DMS153 (cell line): ENCODE results near the gene PTPRR.
A peak's percentile ranks its signal among the peaks of the same experiment; 100 is the strongest.

Experiments used
- DNase-seq: peaks from one replicate; lab custom pipeline; 2025; lab: John Stamatoyannopoulos, UW

Gene PTPRR

DNA sequence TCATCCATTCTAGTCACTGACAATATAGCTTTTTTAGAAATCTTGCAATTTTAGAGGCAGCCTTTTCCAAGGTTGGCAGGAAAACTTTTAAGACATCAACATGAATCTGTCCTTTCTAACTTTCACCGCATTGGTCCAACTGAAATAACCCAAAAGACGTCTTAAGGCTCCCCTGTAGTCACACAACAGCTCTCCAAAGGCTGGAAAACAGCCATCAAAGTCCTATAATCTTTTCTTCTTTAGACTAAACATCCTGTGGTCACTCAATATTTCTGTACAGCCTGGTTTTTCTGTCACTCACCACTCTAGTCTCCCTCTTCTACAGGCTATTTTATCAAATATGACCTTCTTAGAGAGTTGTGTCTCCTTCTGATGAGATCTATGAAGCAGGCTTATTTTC is 278.8 kb downstream of the PTPRR start:
- DNase-seq: no peak

DNA sequence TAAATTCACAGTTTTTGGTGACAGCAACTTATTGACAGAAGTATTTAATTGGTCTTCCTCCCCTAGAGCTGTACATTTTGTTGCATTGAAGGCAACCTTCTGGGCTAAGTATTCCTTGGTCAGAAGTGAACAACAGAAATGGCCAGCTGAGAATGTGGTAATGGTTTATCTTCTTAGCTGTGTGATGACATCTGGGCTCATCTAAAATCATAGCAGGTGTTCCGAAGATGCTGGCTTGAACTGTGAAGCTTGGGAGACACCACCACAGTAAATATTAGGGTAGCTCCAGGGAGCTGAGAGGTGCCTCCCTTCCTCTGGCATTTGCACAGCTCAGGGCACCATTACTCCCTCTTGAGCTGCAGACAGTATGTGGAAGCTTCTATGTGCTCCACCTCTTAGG is 279.6 kb downstream of the PTPRR start:
- no peak for DNase-seq

DNA sequence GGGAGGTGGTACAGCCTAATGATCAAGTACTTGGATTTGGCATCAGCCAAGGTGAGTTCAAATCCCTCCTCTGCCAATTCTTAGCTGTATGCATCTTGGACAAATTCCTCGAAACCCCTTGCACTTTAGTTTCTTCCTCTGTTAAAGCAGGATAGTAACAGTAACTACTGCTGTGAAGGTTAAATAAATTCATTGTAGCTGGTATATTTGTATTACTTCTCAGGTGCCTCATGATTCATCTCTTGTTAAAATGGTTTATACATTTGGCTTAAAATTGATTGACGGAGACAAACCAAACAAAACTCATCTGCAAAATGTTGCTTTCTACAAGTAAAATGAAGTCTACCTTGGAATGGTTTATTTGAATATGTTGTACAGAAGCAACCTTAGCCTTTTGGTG is 281.0 kb downstream of the PTPRR start:
- no peak for DNase-seq

DNA sequence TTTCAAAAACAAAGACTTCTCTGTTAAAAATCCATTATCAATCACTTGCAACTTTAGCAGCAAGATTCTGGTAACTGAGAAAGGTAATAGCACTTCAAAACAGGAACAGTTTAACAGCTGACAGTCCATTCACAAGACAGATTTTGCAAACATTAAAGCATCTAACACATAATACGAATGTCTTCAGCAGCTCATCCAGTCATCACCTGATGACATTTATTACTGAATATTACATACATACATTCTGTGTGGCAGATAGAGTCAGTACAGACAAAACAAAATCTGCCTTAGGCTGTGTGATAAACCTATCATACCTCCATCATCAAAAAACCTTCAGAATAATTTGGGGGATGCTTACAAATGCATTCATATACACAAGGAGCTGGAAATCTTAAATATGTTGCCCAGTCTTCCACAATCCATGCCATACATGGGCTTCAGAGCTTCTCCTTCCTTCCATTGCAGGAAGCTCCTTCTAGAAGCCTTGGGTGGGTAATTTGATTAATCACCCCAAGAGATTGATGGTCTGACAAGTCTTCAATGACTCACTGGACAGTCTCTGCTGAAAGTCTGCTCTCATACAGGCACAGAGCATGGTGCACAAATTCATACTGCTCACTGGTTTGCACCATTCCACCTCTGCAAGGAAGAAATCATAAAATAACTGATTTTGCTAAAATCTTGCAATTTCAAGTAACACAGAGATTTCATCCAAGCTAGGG is 281.7 kb downstream of the PTPRR start:
- DNase-seq: no peak

DNA sequence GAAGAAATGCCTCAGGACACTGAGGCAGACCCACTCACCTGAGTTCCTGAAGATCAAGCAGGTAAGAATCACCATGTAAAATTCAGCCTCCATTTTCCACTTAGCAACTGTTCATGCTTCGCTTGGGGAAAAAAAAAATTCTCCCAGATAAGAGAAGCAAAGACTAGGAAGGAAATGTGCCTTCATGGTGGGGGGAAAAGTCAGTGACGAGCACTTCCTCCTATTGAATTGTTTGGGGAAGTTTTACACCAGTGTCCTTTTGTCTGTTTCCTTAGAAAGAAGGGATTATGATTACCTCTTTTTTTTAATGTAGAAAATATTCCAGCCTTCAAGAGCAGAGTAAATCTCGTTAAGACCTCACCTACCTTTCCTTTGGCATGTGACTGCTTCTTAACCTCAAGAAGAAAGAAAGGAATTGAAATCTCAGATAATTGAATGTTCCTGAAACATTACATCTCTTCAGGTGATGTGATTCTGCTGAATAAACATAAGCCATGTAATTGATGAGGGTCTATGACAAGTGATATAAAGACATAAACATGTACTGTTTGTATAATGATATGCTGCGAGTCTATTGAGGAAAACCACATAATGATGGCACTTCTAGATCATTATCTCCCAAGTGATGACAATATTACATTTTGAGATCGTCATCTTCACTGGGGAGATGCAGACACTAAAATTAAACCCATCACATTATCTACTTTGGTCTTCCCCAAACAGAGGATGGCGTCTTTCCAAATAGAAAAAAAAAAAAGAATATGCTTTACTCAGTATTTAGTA is 283.0 kb downstream of the PTPRR start, which contains the start of gene PTPRB:
TSS of gene PTPRB (minus strand) at position 127 of the 783 bp plus-strand sequence. CDS start at position 93, 34 bp downstream.
- DNase-seq: no peak

DNA sequence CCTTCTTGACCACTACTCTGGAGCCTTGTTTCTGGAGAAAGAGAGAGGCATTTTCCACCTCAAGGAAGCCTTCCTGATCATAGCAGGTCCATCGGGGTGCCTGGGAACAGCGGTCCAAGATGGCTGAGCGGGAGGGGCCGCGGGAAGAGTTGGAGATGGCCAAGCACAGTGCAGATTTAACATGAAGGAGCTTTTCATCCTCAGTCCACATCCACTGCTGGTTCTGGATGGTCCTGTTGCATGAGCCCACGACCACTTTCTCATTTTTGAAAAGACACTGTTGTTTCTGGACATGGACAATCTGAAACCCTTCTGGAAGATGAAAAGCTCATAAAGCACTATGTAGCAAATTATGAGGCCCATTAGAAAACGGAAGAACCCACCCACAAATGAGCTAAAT is 284.8 kb downstream of the PTPRR start:
- no peak for DNase-seq

DNA sequence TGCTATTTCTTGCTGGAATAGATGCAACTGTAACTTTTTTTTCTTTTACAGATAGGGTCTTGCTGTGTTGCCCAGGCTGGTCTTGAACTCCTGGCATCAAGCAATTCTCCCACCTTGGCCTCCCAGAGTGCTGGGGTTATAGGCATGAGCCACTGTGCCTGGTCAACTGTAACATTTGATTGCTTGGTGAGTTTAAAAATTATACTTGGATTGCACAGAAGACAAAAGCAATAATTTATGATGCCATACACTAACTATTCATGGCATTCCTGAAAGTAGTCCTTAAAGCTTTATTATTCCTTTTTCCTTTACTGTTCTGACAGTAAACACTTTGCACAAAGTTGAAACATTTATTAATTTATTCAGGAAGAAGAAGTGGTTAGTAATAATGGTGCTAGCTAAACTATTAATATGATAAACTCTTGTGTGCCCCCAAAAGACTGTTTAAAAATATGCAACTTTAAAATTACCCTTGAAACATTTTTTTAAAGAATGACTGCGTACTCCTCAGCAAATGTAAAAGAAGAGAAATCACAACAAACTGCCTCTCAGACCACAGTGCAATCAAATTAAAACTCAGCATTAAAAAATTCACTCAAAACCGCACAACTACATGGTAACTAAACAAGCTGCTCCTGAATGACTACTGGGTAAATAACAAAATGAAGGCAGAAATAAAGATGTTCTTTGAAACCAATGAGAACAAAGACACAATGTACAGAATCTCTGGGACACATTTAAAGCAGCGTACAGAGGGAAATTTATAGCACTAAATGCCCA is 291.6 kb downstream of the PTPRR start:
- DNase-seq: no peak

DNA sequence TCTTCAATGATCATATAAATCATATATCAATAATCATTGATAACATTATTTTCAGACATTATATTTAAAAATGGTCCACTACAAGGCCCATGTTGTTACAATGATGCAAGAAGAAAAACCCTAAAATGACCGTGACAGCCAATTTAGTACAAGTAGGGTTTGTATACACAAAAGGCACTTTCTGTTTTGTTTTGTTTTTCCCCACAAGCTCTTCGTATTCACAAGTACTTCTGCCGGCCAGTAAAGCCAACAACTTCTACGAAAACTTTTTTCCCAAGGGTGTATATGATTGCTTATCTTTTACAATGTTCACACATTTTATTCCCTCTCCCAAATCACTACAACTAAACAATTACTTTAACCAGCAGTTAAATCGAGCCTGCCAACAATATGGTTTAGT is 292.9 kb downstream of the PTPRR start:
- no peak for DNase-seq

DNA sequence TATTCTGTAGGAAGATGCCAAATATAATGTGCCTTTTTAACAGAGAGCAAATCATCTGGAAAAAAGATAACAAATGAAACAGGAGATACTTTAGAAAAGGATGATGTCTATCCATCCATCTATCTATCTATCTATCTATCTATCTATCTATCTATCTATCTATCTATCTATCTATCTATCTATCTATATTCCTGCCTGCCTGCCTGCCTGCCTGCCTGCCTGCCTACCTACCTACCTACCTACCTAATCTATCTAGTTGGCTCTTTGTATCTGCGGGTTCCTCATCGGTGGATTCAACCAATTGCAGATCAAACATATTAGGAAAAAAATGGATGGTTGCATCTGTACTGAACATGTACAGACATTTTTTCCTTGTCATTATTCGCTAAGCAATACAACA is 294.4 kb downstream of the PTPRR start:
- DNase-seq: no peak

DNA sequence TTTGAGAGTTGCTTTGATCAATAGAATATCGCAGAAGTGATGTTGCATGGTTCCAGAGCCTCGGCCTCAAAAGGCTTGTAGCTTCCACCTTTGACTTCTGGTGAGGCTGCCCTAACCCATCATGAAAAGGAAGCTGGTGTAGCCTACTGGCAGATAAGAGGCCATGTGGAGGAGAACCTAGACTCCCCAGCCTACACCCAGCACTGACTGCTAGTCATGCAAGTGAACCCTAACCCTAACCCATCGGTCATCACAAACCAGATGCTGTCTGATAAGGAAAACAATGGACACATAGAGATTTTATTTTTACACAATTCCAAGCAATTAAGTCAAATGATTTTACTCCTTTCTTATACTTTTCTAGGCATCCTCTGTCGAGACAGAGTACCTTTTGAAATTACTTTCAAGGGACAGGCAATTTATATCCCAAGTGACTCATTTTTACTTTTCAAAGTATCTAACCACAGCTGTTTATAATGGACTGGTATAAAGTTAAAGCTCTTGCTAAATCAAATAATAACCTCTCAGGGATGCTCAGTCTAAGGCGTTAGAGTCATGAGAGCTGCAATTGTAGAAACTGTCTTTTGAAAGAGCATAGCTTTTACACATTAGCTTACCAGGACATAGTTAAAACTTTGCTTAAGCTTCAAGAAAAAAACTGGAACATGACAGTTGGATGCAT is 300.9 kb downstream of the PTPRR start:
- DNase-seq: no peak

DNA sequence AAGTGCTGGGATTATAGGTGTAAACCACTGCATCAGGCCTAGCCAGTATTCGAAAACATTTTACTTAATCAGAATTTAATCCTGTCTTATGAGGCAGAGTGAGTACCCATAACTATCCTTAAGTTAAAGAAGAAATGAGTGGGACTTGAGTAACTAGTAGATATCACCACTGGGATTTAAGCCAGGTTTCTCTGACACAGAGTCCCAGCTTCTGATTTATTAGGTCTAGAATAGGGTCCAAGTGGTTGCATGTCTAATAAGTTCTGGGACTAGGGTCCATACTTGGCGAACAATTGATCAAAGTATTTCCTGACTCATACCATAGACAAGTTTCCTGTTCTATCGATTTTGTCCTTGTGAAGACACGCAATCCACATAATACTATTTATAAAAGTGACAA is 302.2 kb downstream of the PTPRR start:
- no peak for DNase-seq

DNA sequence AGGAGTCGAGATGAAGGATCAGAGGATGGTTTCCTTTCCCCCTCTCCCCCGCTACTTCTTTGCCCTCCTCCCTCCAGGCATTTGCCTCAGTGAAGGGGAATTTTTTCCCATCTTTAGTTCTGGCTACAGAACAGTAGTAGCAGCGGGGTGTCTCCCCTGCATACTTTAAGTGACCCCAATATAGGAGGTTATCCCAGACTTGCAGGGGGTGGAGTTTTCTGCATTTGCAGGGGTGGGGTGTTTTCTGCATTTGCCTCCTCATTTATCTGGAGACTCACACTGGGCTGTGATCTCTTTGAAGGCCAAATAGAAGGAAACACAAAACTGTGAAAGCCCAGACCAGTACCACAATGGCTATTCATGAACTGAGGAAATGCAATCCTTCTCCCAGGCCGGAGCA is 303.1 kb downstream of the PTPRR start:
- DNase-seq: no peak

DNA sequence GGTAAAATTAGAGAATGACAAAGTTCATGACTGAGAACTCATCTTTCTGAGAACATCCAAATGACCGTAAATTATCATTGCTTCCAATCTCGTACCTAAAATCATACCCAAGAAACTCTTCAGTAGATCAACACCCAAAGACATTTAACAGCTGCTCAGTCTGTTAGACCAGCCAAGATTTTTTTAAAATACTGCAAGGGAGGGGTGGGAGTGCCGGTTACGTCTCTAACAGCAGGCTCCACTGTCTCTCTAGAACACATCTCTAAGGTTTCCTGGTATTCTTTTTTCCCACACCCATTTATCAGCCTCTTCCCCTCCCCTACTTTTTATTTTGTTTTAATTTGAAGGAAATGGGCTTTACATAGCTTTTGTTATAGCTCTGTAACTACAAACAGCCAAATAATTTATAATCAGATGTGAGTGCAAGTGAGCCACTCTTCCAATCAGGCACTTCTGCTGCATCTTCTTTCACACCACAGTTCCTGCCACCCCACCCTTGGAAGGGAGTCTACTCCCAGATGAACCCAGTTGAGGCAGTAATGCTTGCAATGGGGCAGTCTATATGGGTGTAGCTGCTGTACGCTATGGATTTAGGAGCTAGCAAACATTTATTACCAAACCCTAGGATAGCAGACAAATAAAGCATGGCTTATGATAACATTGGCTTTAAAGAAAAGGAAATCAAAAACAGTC is 305.2 kb downstream of the PTPRR start:
- no peak for DNase-seq

DNA sequence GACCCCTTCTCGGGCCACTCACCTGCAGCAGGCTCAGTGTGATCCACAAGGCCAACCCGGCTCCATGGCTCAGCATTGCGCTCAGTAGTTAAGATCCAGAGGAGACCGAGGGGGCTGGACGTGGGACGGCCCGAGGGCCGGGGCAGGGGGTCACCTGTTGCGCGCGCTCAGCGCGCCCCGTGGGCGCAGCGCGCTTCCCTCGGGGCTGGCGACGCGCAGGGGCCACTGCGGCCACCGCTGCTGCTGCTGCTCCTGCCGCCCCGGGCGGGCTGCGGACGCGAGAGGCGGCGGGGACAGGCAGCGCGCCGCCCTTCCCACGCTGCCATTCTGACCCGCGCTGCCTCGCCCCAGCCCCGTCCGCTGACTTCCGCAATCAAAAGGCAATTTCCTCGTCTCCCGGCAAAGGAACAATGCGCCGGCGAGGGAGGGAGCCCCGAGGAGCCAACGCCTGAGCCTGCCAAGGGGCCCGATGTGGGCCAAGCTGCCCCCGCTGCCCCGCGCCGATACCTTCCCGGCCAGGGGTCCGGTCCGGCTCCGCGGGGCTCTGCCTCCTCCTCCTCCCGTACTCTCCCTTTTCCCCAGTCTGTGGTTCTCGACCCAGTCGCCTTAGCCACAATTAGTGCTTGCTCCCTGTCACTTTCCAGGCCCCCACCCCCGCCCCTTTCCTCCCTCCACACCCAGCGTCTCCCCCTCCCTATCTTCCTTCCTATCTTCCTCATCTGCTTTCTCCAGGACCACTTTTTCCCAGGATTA is 310.6 kb downstream of the PTPRR start:
- DNase-seq: peak; percentile 3

DNA sequence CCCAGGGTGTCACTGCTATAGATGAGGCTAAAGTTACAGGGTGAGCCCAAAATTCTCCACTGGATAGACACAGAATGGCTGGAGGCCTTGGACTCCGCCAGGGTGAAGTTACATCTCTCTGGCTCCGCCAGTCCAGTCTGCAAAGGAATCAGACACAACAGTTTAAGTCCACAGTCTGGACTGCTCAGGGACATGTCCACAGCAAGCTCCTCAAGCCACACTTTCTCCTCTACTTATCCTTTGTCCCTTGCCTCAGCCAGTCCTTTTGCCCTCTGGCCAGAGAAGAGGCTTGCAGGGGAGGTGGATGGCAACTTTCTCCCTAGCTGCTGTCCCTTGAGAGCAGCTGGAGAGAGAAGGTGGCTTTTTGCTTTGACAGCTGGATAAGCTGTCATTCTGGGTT is 311.3 kb downstream of the PTPRR start:
- DNase-seq: no peak

DNA sequence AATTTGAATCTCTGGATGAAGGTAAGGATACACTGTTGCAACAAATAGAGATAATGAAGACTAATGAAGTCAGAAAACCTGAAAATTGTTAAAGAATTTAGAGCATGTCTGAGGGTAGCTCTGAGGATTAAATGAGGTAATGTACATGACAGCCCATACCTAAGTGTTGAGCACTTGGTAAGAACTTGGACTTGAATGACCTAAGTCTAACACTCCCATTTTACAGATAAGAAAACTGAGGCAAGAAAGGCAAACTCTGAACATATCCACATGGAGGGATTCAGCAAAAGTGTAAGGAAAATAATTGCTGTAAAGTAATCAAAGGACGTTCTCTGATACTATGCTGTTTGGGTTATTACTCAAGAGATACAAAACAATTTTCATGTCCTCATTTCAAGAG is 312.4 kb downstream of the PTPRR start:
- DNase-seq: no peak

DNA sequence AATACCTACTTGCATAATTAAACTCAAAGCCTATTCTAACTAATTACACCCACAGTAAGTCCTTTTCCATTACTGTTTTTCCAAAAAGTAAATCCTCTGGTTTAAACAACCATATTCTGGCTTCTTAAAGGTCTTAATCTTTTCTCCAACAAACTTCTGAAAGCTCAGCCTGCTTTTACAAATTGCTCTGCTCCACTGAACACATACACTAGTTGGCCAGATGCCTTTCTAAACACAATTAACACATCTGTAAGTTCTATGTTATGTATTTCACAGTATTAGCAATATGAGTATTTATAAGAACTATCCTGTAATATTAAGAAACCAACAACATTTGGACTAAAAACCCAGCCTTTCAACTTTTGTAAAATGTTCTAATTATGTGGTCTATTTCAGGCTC is 313.4 kb downstream of the PTPRR start:
- DNase-seq: no peak

DNA sequence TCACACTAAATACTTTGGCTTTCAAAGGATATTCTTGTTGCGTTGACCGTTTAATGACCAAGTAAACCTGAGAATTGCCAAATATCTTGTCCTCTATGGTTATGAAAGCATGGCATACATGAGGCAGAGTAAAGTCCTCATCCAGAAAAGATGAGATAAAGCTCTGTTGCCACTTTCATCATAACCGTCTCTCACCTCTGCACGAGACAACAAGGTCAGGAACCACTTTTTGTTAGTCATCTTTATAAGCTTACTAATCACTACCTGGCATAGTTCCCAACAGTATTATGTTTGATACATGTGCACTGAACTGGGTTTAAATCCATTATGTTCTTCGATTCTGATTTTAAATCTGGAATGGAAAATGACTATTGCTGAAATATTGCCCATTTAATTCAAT is 314.6 kb downstream of the PTPRR start:
- no peak for DNase-seq

DNA sequence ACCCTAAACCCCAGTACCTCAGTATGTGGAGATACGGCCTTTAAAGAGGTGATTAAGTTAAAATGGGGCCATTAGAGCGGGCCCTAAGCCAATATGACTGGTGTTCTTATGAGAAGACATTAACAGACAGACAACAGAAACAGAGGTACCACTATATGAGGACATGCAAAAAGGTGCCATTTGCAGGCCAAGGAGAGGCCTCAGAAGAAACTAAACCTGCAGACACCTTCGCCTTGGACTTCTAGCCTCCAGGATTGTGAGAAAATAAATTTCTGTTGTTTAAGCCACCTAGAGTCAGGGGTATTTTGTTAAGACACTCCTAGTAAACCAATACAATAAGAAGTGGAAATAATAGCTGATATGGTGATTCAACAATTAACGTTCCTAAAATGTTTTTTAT is 315.9 kb downstream of the PTPRR start:
- no peak for DNase-seq

DNA sequence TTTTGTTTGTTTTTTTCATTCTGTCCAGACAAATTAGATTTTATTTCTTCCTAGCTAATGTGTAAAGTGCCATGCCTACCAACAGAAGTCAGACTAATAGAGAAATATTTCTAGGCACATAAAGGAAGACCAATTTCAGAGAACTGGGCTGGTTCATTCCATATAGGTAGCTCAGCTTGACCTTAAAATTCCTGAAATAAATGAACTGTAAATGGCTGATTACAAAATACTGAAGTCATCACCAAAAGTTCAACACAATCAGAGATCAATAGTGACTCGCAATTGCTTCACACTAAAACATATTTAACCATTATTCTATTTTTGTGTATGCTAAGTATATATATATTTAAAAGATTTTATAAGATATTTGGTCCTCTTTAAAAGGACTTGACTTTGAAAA is 317.5 kb downstream of the PTPRR start:
- no peak for DNase-seq
